Measurements from ENCODE around the gene ADGB.
"Not testable (repeated sequence)": the region's sequence is repeated elsewhere in the genome, so short reads cannot be mapped to it uniquely, and the experiment has no call there.

DNA sequence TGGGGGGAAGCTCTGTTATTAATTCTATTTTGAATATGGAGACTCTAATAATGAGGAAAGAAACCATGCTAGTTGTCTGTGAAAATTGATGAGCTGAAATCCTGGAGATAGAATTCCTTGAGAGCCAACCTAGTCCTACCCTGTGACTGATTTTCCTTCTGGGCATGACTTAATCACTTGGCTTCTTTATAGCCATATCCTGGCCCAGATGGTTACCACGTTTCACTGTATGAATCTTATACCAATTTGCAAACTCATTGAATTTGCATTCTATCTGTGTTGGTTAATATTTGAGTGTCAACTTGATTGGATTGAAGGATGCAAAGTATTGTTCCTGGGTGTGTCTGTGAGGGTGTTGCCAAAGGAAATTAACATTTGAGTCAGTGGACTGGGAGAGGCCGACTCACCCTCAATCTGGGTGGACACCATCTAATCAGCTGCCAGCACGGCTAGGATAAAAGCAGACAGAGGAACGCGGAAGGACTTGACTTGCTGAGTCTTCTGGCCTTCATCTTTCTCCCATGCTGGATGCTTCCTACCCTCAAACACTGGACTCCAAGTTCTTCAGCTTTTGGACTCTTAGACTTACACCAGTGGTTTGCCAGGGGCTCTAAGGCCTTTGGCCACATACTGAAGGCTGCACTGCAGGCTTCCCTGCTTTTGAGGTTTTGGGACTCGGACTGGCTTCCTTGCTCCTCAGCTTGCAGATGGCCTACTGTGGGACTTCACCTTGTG lies 255.9 kb downstream of the ADGB start:
- TF ChIP-seq CTCF (IDR thresholded peaks at IDR 0.05); POLR2A (IDR thresholded peaks at IDR 0.05); POLR2AphosphoS5 (IDR thresholded peaks at IDR 0.05; ENCODE audit: insufficient read depth in 1 of 2, low read depth in 1 of 2): not testable (repeated sequence)
